ENCODE results near the gene RPS10.
A peak's percentile ranks its signal among the peaks of the same experiment; 100 is the strongest.

GRCh38 chr6:34414999-34415858, 10.6 kb downstream of the RPS10 start:
- TF ChIP-seq CTCF (conservative IDR thresholded peaks at IDR 0.05 in 1 of 2, IDR thresholded peaks at IDR 0.05 in 1 of 2; ENCODE audit: low read depth in 1 of 2, low read length in 2 of 2) (peak; percentile 48 to 52), EZH2 (IDR thresholded peaks at IDR 0.05; ENCODE audit: low read length, missing control alignments) (no peak)

All from fibroblast of lung (primary cell).